Heart left ventricle (tissue), 16 donors: ENCODE results near the gene FOXP1. TPM values are rescaled to one million over a fixed set of nuclear protein-coding genes. Genes with fewer than 3 reads are reported as not detected.

Experiments used
- ATAC-seq, 4 donors: fragments of 200-7000 bp; cut with Tn5 transposase; one replicate each; pipeline ENCODE4 v1.9.1; 2020 to 2022; ENCODE audit warnings: moderate library complexity in 4 of 4, mild to moderate bottlenecking in 3 of 4, moderate number of reproducible peaks in 1 of 4
- DNase-seq, 5 donors: peaks; one replicate each; pipeline ENCODE4 v3.0.0-alpha.2; 2020
- H3K27ac ChIP-seq, 12 donors: fragments of 200-600 bp; sonication (generic) in 4 of 12; one replicate each; pipeline versions ENCODE4 v1.5.0 to v1.8.0; 2016 to 2022; ENCODE audit warnings: mild to moderate bottlenecking in 2 of 12
- H3K27me3 ChIP-seq, 9 donors: fragments of 200-600 bp; sonication (generic) in 2 of 9; one replicate each; pipeline versions ENCODE4 v1.5.1 to v1.8.0; 2016 to 2022; ENCODE audit warnings: mild to moderate bottlenecking in 3 of 9
- H3K36me3 ChIP-seq, 9 donors: fragments of 200-600 bp; sonication (generic) in 2 of 9; one replicate each; pipeline versions ENCODE4 v1.5.0 to v1.8.0; 2018 to 2022; ENCODE audit warnings: mild to moderate bottlenecking in 2 of 9
- H3K4me1 ChIP-seq, 12 donors: fragments of 200-600 bp; sonication (generic) in 4 of 12; one replicate each; pipeline versions ENCODE4 v1.5.0 to v1.8.0; 2016 to 2022; ENCODE audit warnings: mild to moderate bottlenecking in 3 of 12
- H3K4me3 ChIP-seq, 12 donors: fragments of 200-600 bp; sonication (generic) in 4 of 12; one replicate each; pipeline versions ENCODE4 v1.5.0 to v1.8.0; 2017 to 2022; ENCODE audit warnings: mild to moderate bottlenecking in 9 of 12, moderate library complexity in 4 of 12
- H3K9me3 ChIP-seq, 12 donors: fragments of 200-600 bp; sonication (generic) in 4 of 12; one replicate each; pipeline versions ENCODE4 v1.5.0 to v1.8.0; 2016 to 2022; ENCODE audit warnings: mild to moderate bottlenecking in 1 of 12
- CTCF ChIP-seq, 12 donors: fragments of 200-600 bp; sonication (generic) in 4 of 12; IDR thresholded peaks; one replicate each; pipeline versions ENCODE4 v1.5.0 to v1.8.0; 2018 to 2022; ENCODE audit warnings: antibody characterized with exemption in 12 of 12, mild to moderate bottlenecking in 5 of 12
- POLR2A ChIP-seq, 2 donors: fragments of 450-650 bp; IDR thresholded peaks; one replicate each; pipeline ENCODE4 v1.6.1; 2017; ENCODE audit warnings: antibody characterized with exemption in 2 of 2, mild to moderate bottlenecking in 2 of 2, moderate library complexity in 2 of 2
- WGBS, 4 donors: extraction: QIAGEN DNeasy Blood & Tissue Kit in 2 of 4; methylation state at CpG; one replicate each; pipeline versions ENCODE4 v1.1.5 to v1.1.7; 2013 to 2018; 5-methylcytosine and 5-hydroxymethylcytosine counted together
- intact Hi-C, 10 donors: fragments of 100-400 bp; cut with DNase I; formaldehyde crosslinking; loops; one replicate each; pipeline versions ENCODE4 v1.11.1 to v1.14.2; 2022
- polyA plus RNA-seq, 2 donors: library from polyadenylated mRNA; stranded (reverse); fragments of 200-250 nt; gene quantifications; one replicate each; pipeline ENCODE4 v1.2.3, GENCODE V29; 2013
- total RNA-seq, 9 donors: library from RNA; depleted of rRNA in 2 of 9; stranded (reverse); fragments of >200 nt in 2 of 9; fragmentation: NEBNext Ultra II Directional in 3 of 9; extraction: Animal tissue kit (Norgen Biotek cat#: 25700) in 3 of 9; gene quantifications; one replicate each; pipeline versions ENCODE4 v1.1.0 to v1.2.4, GENCODE V29; 2016 to 2023
- donor health status: ischemic (EF 13 %, LVEDD 7.1; RV severe dilation, severe dysfunction).
- donor health status: healthy with polysubstance abuse.
- donor health status: DM: no; HTN: yes; CAD: no.
- donor health status: DM: no; HTN: no; CAD: no.
- donor health status: ischemic (EF 25% LVEDD 6.9; RV normal size, moderate dysfunction).
- donor health status: ischemic (EF 25% LVEDD 5.7; RV mildly dilated, moderate dysfunction).
- donor health status: healthy.
- donor health status: DM: yes; HTN: yes; CAD: no.
- donor health status: ischemic (EF 35%, LVEDD 5.7; RV mildly dilated, moderate dysfunction).
- donor health status: nonischemic (EF 11% LVEDD 7.7; RV severe dilation, severe dysfunction).
- donor health status: DM: yes; HTN: yes; CAD: no.
- donor health status: PGD.
- donor health status: ischemic (EF 29% LVEDD 5.4; RV normal size, mild dysfunction).
- donor health status: nonischemic (EF 23%, LVEDD 6.1; RV moderate dilation, normal function).

Gene FOXP1
- total and polyA plus RNA-seq, 11 donors = 14.9 to 67.8 (median 41.1) TPM

DNA sequence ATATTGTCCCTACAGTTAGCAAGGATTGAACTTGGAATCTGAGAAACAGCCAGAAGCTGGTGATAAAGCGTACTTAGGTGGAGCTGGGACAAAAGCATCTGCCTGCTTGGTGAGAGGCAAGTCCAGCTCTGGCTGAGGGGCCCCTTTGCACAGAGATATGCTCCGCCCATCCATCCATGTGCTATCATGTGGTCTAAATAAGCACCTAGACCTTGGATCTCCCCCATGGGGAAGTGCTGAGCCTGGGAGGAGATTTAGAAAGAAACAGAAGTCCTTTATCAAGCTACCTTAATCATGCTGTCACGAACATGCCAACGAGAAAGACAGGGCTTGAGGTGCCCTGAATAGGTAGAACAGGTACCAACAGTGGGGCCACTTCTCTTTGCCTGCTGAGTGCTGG, 369.5 kb downstream of the FOXP1 start:
- no peaks in the 10 kb centered on the region for H3K36me3 ChIP-seq
- peaks cover 0 to 24% (median 15%) of the 10 kb centered on the region in 12 donors for H3K4me1 ChIP-seq
- no peak for DNase-seq
- H3K9me3 ChIP-seq = no peaks in the 10 kb centered on the region
- H3K4me3 ChIP-seq = no peak overlapping the region
- WGBS, 4 donors = 76 to 94% (median 93%) methylated on average over 4 of the region's 4 CpGs
- peak in 1 of 4 donors; percentile 16 for ATAC-seq
- no peaks in the 10 kb centered on the region for H3K27me3 ChIP-seq
- intact Hi-C loops = no loop called here
- no peak overlapping the region for H3K27ac ChIP-seq
- no peak for TF ChIP-seq CTCF (IDR thresholded peaks at IDR 0.05)
- no peak for TF ChIP-seq POLR2A (IDR thresholded peaks at IDR 0.05)

DNA sequence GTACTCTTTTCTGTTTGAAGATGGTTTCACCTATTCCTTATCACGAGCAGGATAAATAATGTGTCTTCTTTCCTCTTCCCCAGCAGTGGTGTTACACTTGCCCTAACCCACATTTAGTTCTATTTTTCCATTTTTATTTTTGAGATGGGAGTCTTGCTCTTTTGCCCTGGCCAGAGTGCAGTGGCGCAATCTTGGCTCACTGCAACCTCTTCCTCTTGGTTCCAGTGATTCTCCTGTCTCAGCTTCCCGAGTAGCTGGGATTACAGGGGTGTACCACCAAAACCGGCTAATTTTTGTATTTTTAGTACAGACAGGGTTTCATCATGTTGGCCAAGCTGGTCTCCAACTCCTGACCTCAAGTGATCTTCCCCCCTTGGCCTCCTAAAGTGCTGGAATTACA, 372.4 kb downstream of the FOXP1 start:
- WGBS, 4 donors = 85 to 94% (median 89%) methylated on average over 4 of the region's 4 CpGs
- Histone ChIP-seq H3K4me1 (peaks cover 0 to 43% (median 31%) of the 10 kb centered on the region in 12 donors), H3K4me3 (no peak overlapping the region), H3K9me3 (no peaks in the 10 kb centered on the region), H3K27ac (peak overlapping the region in 8 of 12 donors; percentile 10 to 87 (median 48)), H3K36me3 (no peaks in the 10 kb centered on the region), H3K27me3 (no peaks in the 10 kb centered on the region)
- TF ChIP-seq CTCF (IDR thresholded peaks at IDR 0.05) (no peak), POLR2A (IDR thresholded peaks at IDR 0.05) (no peak)
- ATAC-seq (no peak), DNase-seq (peak in 1 of 5 donors; percentile 47)
- intact Hi-C loops = no loop called here

DNA sequence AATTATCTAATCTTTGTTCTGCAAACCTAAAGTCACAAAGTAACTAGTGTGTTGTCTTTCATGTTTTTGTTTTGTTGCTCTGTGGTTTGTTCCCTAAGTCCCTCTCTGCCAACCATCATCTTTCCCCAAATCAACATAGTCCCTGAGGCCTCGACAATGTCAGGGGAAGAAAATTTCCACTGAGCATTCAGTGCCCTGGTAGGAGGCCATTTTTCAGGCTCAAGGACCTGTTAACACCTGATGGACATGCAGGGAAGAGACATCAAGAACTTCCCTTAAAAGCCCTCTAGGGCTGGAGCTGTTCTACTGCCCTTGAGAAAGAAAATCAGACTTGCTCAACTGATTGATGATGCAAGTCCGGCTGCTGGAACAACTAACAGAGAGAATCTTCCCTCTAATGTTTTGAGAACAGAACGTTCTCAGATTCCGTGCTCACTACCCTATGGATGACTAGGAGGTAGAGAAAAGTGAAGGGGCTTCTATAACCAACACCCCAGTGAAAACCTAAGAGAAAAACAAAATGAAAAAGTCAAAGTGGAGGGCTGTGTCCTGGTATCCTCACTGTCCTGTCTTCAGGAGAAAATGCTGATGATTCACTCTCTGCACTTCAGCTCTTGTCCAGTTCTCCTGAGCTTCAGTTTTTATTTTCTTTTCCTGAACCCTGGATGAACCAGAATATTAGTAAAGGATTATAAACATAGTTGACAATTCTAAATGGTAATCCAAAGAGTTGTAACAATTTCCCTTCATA, 373.1 kb downstream of the FOXP1 start:
- peak; percentile 48 to 88 (median 68) for ATAC-seq
- Histone ChIP-seq H3K4me3 (no peak overlapping the region), H3K27me3 (no peaks in the 10 kb centered on the region), H3K9me3 (no peaks in the 10 kb centered on the region), H3K27ac (peak overlapping the region in 10 of 12 donors; percentile 10 to 87 (median 43)), H3K36me3 (no peaks in the 10 kb centered on the region), H3K4me1 (peaks cover 0 to 43% (median 31%) of the 10 kb centered on the region in 12 donors)
- 54 to 61% (median 58%) methylated on average over 4 of the region's 4 CpGs for WGBS, 4 donors
- intact Hi-C loops = no loop called here
- TF ChIP-seq POLR2A (IDR thresholded peaks at IDR 0.05) (no peak), CTCF (IDR thresholded peaks at IDR 0.05) (peak in 1 of 12 donors; percentile 20)
- DNase-seq = peak in 1 of 5 donors; percentile 39

- WGBS, 4 donors = 50 to 62% (median 61%) methylated on average over 6 of the region's 6 CpGs
- no peaks in the 10 kb centered on the region for H3K9me3 ChIP-seq
- no peaks in the 10 kb centered on the region for H3K36me3 ChIP-seq
- peaks cover 0 to 52% (median 35%) of the 10 kb centered on the region in 12 donors for H3K4me1 ChIP-seq
- intact Hi-C loops = loop anchor here in 2 of 10 donors (5.0 kb wide), 2 partner anchors 34 to 39 kb away; no protein-coding TSS in a partner anchor
- H3K27me3 ChIP-seq = no peaks in the 10 kb centered on the region
- DNase-seq (no peak), ATAC-seq (peak in 1 of 4 donors; percentile 19)
- TF ChIP-seq POLR2A (IDR thresholded peaks at IDR 0.05) (no peak), CTCF (IDR thresholded peaks at IDR 0.05) (no peak)
- no peak overlapping the region for H3K4me3 ChIP-seq
- peak overlapping the region in 5 of 12 donors; percentile 19 to 87 (median 25) for H3K27ac ChIP-seq
These were observed 375.1 kb downstream of the FOXP1 start for GRCh38 chr3:71208211-71209095.
